Measurements from ENCODE around the gene FZD8. TPM values are rescaled to one million over a fixed set of nuclear protein-coding genes. Genes with fewer than 3 reads are reported as not detected.

FZD8 gene
- total and polyA plus RNA-seq, 2 experiments from 2014 or later = 0.47 to 8.7 TPM

DNA sequence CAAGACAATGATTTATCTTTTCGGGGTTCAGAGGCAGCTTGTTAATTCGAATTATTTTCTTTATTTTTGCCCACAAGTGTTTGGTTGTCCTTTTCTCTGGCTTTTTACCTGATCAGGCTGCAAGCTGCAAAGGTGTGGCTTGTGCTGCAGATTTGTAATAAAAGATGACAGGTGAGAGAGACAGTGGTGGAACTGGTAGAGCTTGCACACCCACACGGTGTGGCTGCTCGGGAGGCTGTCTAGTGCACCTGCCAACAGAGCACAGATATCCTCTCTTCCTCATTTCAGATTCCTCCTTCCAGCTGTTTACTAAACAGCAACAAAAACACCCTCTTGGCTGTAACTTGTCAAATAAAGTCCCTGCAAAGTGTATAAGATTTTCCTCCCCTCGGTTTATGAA, 27.8 kb downstream of the FZD8 start:
- no peaks in the 10 kb centered on the region for H3K4me1 ChIP-seq (ENCODE audit: insufficient read depth)
- no peak overlapping the region for H2AFZ ChIP-seq
- H3K9me2 ChIP-seq (ENCODE audit: insufficient read depth) = no peaks in the 10 kb centered on the region
- no peak overlapping the region for H3K4me3 Mint-ChIP-seq
- H3K9me3 Mint-ChIP-seq = peaks cover 18% of the 10 kb centered on the region
- H3K4me2 ChIP-seq = no peak overlapping the region
- H3F3A ChIP-seq (replicated peaks; ENCODE audit: low read depth) = no peaks in the 10 kb centered on the region
- peaks cover 12% of the 10 kb centered on the region for H3K36me3 Mint-ChIP-seq (ENCODE audit: low read depth)
- H3K27me3 ChIP-seq (ENCODE audit: insufficient read depth) = peaks cover under 1% of the 10 kb centered on the region; the same call in 1 of the 2 replicates
- peaks cover 3% of the 10 kb centered on the region for H3K27me3 Mint-ChIP-seq (ENCODE audit: insufficient read depth, low read depth, poor library complexity)
- ATAC-seq (no peak), DNase-seq (ENCODE audit: low spot score) (no peak)
- H3K27ac Mint-ChIP-seq = no peak overlapping the region; the same call in 1 of the 2 replicates
- TF ChIP-seq NANOG (IDR thresholded peaks at IDR 0.05; ENCODE audit: borderline replicate concordance) (no peak), EZH2phosphoT487 (IDR thresholded peaks at IDR 0.05; ENCODE audit: unreplicated experiment) (no peak), CREB1 (CRISPR knock-in tag; IDR thresholded peaks at IDR 0.05; ENCODE audit: low read depth) (no peak), ZNF114 (CRISPR knock-in tag; IDR thresholded peaks at IDR 0.05) (no peak), ZNF331 (CRISPR knock-in tag; IDR thresholded peaks at IDR 0.05; ENCODE audit: low read depth) (no peak), STAT1 (IDR thresholded peaks at IDR 0.05; ENCODE audit: unreplicated experiment) (no peak), JUNB (IDR thresholded peaks at IDR 0.05; ENCODE audit: unreplicated experiment) (no peak), POLR2AphosphoS5 (IDR thresholded peaks at IDR 0.05; ENCODE audit: low read depth) (no peak), EZH2 (IDR thresholded peaks at IDR 0.05; ENCODE audit: low read depth, unreplicated experiment) (no peak)
- TF ChIP-seq, protein P1, sequence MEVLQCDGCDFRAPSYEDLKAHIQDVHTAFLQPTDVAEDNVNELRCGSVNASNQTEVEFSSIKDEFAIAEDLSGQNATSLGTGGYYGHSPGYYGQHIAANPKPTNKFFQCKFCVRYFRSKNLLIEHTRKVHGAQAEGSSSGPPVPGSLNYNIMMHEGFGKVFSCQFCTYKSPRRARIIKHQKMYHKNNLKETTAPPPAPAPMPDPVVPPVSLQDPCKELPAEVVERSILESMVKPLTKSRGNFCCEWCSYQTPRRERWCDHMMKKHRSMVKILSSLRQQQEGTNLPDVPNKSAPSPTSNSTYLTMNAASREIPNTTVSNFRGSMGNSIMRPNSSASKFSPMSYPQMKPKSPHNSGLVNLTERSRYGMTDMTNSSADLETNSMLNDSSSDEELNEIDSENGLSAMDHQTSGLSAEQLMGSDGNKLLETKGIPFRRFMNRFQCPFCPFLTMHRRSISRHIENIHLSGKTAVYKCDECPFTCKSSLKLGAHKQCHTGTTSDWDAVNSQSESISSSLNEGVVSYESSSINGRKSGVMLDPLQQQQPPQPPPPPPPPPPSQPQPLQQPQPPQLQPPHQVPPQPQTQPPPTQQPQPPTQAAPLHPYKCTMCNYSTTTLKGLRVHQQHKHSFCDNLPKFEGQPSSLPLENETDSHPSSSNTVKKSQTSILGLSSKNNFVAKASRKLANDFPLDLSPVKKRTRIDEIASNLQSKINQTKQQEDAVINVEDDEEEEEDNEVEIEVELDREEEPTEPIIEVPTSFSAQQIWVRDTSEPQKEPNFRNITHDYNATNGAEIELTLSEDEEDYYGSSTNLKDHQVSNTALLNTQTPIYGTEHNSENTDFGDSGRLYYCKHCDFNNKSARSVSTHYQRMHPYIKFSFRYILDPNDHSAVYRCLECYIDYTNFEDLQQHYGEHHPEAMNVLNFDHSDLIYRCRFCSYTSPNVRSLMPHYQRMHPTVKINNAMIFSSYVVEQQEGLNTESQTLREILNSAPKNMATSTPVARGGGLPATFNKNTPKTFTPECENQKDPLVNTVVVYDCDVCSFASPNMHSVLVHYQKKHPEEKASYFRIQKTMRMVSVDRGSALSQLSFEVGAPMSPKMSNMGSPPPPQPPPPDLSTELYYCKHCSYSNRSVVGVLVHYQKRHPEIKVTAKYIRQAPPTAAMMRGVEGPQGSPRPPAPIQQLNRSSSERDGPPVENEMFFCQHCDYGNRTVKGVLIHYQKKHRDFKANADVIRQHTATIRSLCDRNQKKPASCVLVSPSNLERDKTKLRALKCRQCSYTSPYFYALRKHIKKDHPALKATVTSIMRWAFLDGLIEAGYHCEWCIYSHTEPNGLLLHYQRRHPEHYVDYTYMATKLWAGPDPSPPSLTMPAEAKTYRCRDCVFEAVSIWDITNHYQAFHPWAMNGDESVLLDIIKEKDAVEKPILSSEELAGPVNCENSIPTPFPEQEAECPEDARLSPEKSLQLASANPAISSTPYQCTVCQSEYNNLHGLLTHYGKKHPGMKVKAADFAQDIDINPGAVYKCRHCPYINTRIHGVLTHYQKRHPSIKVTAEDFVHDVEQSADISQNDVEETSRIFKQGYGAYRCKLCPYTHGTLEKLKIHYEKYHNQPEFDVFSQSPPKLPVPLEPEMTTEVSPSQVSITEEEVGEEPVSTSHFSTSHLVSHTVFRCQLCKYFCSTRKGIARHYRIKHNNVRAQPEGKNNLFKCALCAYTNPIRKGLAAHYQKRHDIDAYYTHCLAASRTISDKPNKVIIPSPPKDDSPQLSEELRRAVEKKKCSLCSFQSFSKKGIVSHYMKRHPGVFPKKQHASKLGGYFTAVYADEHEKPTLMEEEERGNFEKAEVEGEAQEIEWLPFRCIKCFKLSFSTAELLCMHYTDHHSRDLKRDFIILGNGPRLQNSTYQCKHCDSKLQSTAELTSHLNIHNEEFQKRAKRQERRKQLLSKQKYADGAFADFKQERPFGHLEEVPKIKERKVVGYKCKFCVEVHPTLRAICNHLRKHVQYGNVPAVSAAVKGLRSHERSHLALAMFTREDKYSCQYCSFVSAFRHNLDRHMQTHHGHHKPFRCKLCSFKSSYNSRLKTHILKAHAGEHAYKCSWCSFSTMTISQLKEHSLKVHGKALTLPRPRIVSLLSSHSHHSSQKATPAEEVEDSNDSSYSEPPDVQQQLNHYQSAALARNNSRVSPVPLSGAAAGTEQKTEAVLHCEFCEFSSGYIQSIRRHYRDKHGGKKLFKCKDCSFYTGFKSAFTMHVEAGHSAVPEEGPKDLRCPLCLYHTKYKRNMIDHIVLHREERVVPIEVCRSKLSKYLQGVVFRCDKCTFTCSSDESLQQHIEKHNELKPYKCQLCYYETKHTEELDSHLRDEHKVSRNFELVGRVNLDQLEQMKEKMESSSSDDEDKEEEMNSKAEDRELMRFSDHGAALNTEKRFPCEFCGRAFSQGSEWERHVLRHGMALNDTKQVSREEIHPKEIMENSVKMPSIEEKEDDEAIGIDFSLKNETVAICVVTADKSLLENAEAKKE (CRISPR knock-in tag; IDR thresholded peaks at IDR 0.05) = no peak
- TF ChIP-seq, protein P2, sequence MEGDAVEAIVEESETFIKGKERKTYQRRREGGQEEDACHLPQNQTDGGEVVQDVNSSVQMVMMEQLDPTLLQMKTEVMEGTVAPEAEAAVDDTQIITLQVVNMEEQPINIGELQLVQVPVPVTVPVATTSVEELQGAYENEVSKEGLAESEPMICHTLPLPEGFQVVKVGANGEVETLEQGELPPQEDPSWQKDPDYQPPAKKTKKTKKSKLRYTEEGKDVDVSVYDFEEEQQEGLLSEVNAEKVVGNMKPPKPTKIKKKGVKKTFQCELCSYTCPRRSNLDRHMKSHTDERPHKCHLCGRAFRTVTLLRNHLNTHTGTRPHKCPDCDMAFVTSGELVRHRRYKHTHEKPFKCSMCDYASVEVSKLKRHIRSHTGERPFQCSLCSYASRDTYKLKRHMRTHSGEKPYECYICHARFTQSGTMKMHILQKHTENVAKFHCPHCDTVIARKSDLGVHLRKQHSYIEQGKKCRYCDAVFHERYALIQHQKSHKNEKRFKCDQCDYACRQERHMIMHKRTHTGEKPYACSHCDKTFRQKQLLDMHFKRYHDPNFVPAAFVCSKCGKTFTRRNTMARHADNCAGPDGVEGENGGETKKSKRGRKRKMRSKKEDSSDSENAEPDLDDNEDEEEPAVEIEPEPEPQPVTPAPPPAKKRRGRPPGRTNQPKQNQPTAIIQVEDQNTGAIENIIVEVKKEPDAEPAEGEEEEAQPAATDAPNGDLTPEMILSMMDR (conservative IDR thresholded peaks at IDR 0.05; ENCODE audit: low read depth in 2 of 2) = no peak
- TF ChIP-seq, protein P3, sequence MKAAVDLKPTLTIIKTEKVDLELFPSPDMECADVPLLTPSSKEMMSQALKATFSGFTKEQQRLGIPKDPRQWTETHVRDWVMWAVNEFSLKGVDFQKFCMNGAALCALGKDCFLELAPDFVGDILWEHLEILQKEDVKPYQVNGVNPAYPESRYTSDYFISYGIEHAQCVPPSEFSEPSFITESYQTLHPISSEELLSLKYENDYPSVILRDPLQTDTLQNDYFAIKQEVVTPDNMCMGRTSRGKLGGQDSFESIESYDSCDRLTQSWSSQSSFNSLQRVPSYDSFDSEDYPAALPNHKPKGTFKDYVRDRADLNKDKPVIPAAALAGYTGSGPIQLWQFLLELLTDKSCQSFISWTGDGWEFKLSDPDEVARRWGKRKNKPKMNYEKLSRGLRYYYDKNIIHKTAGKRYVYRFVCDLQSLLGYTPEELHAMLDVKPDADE (IDR thresholded peaks at IDR 0.05) = no peak
- TF ChIP-seq, protein P4, sequence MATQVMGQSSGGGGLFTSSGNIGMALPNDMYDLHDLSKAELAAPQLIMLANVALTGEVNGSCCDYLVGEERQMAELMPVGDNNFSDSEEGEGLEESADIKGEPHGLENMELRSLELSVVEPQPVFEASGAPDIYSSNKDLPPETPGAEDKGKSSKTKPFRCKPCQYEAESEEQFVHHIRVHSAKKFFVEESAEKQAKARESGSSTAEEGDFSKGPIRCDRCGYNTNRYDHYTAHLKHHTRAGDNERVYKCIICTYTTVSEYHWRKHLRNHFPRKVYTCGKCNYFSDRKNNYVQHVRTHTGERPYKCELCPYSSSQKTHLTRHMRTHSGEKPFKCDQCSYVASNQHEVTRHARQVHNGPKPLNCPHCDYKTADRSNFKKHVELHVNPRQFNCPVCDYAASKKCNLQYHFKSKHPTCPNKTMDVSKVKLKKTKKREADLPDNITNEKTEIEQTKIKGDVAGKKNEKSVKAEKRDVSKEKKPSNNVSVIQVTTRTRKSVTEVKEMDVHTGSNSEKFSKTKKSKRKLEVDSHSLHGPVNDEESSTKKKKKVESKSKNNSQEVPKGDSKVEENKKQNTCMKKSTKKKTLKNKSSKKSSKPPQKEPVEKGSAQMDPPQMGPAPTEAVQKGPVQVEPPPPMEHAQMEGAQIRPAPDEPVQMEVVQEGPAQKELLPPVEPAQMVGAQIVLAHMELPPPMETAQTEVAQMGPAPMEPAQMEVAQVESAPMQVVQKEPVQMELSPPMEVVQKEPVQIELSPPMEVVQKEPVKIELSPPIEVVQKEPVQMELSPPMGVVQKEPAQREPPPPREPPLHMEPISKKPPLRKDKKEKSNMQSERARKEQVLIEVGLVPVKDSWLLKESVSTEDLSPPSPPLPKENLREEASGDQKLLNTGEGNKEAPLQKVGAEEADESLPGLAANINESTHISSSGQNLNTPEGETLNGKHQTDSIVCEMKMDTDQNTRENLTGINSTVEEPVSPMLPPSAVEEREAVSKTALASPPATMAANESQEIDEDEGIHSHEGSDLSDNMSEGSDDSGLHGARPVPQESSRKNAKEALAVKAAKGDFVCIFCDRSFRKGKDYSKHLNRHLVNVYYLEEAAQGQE (IDR thresholded peaks at IDR 0.05; ENCODE audit: unreplicated experiment) = no peak
- H3K27ac ChIP-seq (ENCODE audit: low read depth) = no peak overlapping the region
- H3K36me3 ChIP-seq (ENCODE audit: insufficient read depth) = no peaks in the 10 kb centered on the region
- no peaks in the 10 kb centered on the region for H3K79me2 ChIP-seq (replicated peaks; ENCODE audit: insufficient read depth)
- no peak overlapping the region for H3K4me3 ChIP-seq
- no peaks in the 10 kb centered on the region for H4K20me1 ChIP-seq (replicated peaks; ENCODE audit: insufficient read depth)
- no peaks in the 10 kb centered on the region for H3K4me1 Mint-ChIP-seq

Data from GM23338 (cell line).